Skeletal muscle satellite cell (primary cell): Measurements from ENCODE around the gene EXOSC2.
A peak's percentile ranks its signal among the peaks of the same experiment; 100 is the strongest.

Experiments used
- H3K27me3 ChIP-seq: 2 replicates; pipeline ENCODE4 v1.7.0; 2013; ENCODE audit warnings: low read length; ENCODE audit not compliant: control insufficient read depth, insufficient read depth
- H3K36me3 ChIP-seq: 2 replicates; pipeline ENCODE4 v1.7.0; 2013; ENCODE audit warnings: mild to moderate bottlenecking, control low read depth, low read length; ENCODE audit not compliant: insufficient read depth
- H3K4me1 ChIP-seq: 2 replicates; pipeline ENCODE4 v1.7.0; 2013; ENCODE audit warnings: low read length; ENCODE audit not compliant: control insufficient read depth, insufficient read depth
- H3K4me2 ChIP-seq: 2 replicates; pipeline ENCODE4 v1.7.0; 2013; ENCODE audit warnings: mild to moderate bottlenecking, low read length
- H3K4me3 ChIP-seq: 2 replicates; pipeline ENCODE4 v1.7.0; 2013; ENCODE audit warnings: low read length
- H3K9ac ChIP-seq: 2 replicates; pipeline ENCODE4 v1.7.0; 2013; ENCODE audit warnings: mild to moderate bottlenecking, low read depth, low read length, moderate library complexity
- H3K9me3 ChIP-seq: replicated peaks from 2 replicates; pipeline ENCODE4 v1.7.0; 2013; ENCODE audit warnings: mild to moderate bottlenecking, control low read depth, low read length

Gene EXOSC2

DNA sequence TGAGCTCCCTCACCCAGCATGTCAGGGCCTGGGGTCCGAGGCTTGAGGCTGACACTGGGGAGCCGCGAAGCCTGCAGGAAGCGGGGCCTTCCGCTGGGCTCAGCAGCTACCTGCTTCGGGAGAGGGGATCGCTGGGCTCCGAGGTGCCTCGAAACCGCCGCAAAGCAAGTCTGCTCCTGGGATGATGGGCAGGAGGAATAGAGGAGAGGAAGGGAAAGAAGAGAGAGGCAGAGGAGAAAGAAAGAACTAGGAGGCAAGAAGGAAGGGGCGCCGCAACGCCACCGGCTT lies 30.7 kb upstream of the EXOSC2 start:
- peaks cover 3% of the 10 kb centered on the region for H3K4me1 ChIP-seq
- H3K27me3 ChIP-seq = peaks cover 91% of the 10 kb centered on the region

DNA sequence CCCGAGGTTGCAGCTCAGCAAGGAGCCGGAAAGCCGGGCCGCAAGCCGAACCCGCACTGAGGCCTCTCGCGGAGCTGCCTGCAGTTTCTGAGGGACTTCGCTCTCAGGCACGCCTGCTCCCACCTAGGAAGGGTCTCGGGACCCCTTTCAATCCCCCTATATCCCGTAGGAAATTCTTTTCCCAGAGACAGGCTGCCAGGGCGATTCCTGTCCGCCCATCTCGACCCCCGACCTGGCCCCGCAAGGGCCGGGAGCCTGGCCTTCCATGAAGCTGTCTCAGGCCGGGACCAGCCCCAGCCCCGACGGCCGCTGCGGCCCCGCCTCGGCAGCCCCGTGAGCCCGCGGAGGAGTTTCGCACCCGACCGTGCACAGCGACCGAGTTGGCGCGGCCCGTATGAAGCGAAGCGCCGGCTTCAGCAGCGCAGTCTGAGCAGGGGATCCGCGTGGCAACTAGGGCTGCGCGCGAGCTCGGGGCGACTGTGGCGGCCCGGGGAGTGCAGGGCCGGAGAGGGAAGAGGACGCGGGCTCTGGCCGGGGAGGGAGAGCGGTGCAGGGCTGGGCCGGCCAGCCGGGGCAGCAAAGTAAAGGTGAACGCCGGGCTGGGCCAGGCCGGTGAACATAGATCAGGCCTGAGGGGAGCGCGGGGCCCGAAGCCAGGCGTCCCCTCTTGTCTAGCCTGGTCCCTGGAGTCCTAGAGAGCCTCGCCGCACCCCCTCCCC lies 30.2 kb upstream of the EXOSC2 start:
- Histone ChIP-seq H3K27me3 (peaks cover 91% of the 10 kb centered on the region), H3K9ac (no peak overlapping the region), H3K36me3 (no peaks in the 10 kb centered on the region), H3K9me3 (no peaks in the 10 kb centered on the region), H3K4me2 (no peak overlapping the region), H3K4me3 (no peak overlapping the region), H3K4me1 (peaks cover 3% of the 10 kb centered on the region)

More for the DNA sequence above, 30.7 kb upstream of the EXOSC2 start:
- Histone ChIP-seq H3K9me3 (no peaks in the 10 kb centered on the region), H3K4me2 (no peak overlapping the region), H3K4me3 (no peak overlapping the region), H3K9ac (no peak overlapping the region), H3K36me3 (no peaks in the 10 kb centered on the region)

DNA sequence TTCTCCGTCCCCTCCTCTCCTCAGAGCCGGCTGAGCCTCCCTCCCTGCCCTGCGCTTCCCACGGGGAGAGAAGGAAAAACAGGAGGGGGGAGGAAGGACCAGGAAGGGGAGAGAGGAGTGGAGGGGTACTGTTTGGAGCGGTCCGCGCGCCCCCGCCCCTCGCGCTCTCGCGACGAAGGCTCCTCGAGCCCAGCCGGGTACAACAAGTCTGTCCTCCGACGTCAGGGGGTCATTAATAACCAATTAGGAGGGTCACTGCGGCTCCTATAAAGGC lies 29.7 kb upstream of the EXOSC2 start:
- no peak overlapping the region for H3K9ac ChIP-seq
- no peak overlapping the region for H3K4me3 ChIP-seq
- no peaks in the 10 kb centered on the region for H3K36me3 ChIP-seq
- peaks cover 90% of the 10 kb centered on the region for H3K27me3 ChIP-seq
- no peaks in the 10 kb centered on the region for H3K9me3 ChIP-seq
- H3K4me1 ChIP-seq = peaks cover 3% of the 10 kb centered on the region
- H3K4me2 ChIP-seq = no peak overlapping the region

DNA sequence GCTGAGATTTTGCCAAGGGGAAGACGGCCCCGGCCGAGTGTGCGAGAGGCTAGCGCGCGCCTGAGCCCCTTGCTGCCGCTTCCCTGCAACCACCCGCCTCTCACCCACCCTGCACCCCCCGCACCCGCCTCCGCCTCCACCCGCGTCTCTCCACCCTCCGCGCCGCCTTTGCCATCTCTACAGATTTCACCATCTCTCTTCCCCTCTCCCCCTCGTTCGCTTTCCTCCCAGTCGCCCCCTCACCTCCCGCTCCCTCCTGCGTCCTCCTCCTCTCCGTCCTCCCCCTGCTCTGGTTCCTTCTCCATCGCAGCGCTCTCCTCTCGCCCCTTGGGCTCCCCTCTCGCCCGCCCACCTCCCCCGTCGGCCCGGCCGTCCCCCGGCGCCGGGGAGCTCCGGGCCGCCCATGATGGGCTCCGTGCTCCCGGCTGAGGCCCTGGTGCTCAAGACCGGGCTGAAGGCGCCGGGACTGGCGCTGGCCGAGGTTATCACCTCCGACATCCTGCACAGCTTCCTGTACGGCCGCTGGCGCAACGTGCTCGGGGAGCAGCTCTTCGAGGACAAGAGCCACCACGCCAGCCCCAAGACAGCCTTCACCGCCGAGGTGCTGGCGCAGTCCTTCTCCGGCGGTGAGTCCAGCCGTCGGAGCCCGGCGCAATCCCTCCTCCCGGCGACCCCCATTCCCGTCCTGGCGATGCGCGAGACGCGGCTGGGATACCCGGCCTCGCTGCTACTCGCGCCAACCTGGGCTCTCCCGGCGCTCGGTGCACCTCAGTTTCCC lies 29.1 kb upstream of the EXOSC2 start, which contains the start of gene PRDM12:
PRDM12 (plus strand) TSS at position 344 of the 778 bp plus-strand sequence; CDS start at position 404, 60 bp downstream.
- H3K4me1 ChIP-seq = peaks cover 3% of the 10 kb centered on the region
- no peaks in the 10 kb centered on the region for H3K9me3 ChIP-seq
- no peaks in the 10 kb centered on the region for H3K36me3 ChIP-seq
- H3K9ac ChIP-seq = no peak within 1 kb of the TSS
- no peak within 1 kb of the TSS for H3K4me3 ChIP-seq
- H3K4me2 ChIP-seq = peak within 1 kb of the TSS; percentile 45
- H3K27me3 ChIP-seq = peaks cover 85% of the 10 kb centered on the region

DNA sequence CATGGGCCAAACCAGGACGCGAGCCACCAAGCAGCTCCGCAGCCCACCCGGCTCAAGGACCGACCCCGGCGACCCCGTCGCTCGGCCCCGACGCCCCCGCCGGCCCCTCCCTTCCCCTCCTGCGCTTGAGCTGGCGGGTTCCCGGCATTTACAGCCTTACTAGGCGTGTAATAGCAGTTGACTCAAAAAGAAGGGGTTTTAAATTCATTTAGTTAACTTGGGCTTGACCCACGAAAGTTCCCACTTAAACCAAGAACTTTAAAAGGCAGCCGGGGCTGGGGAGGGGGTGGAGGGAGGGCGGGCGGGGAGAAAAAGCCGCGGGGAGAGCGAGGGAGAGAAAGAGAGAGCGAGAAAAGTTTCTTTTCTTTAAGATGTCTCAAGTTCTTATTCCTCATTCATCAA lies 28.6 kb upstream of the EXOSC2 start:
- Histone ChIP-seq H3K27me3 (peaks cover 81% of the 10 kb centered on the region), H3K4me1 (peaks cover 3% of the 10 kb centered on the region), H3K4me3 (no peak overlapping the region)

DNA sequence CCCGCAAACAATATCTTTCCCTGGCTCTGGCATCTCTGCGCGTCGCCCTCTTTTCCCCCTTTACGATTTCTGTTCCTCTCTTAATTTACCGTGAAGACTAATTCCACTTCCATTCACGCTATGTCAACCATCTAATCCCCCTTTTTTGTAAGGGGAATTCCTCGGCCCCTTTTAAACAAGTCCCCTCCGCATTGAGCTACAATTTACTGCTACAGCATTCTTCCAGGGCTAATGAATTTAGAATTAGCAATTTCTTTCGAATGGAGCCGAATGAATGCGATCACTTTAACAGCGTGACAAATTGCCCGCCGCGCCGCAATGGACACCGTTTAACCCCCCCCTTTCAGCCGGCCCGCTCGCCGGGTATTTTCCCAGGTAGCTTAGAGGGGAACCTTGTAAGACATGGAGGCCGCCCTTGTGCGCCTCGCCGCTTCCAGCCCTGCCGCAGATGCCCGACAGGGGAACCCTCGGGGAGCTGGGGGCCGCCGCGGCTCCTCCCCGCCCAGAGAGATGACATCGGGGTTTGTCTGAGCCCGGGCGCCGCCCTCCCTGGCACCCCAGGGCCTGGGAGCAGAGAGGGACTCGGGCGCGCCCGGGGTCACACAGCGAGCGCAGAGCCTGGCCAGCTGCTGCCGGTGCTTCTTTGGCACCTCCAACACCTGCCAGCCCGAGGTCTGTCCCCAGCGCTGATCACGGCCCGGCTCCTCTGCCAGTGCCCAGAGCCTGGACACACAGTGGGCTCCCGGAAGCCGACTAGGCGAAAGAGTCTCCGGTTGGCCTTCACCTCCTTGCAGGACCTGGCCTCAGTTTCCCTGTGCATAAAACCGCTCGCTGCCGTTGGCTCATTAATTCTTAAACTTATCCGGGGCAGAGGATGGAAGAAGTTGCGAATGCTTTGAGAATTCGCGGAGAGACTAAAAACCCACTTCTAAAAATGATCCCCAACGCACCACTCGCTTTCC lies 27.9 kb upstream of the EXOSC2 start:
- H3K9me3 ChIP-seq = no peaks in the 10 kb centered on the region
- H3K9ac ChIP-seq = no peak overlapping the region
- H3K4me1 ChIP-seq = peaks cover 3% of the 10 kb centered on the region
- no peak overlapping the region for H3K4me2 ChIP-seq
- H3K27me3 ChIP-seq = peaks cover 75% of the 10 kb centered on the region
- H3K36me3 ChIP-seq = no peaks in the 10 kb centered on the region
- H3K4me3 ChIP-seq = no peak overlapping the region

More for the DNA sequence above, 28.6 kb upstream of the EXOSC2 start:
- no peaks in the 10 kb centered on the region for H3K36me3 ChIP-seq
- no peak overlapping the region for H3K9ac ChIP-seq
- H3K9me3 ChIP-seq = no peaks in the 10 kb centered on the region
- peak overlapping the region; percentile 45 for H3K4me2 ChIP-seq

DNA sequence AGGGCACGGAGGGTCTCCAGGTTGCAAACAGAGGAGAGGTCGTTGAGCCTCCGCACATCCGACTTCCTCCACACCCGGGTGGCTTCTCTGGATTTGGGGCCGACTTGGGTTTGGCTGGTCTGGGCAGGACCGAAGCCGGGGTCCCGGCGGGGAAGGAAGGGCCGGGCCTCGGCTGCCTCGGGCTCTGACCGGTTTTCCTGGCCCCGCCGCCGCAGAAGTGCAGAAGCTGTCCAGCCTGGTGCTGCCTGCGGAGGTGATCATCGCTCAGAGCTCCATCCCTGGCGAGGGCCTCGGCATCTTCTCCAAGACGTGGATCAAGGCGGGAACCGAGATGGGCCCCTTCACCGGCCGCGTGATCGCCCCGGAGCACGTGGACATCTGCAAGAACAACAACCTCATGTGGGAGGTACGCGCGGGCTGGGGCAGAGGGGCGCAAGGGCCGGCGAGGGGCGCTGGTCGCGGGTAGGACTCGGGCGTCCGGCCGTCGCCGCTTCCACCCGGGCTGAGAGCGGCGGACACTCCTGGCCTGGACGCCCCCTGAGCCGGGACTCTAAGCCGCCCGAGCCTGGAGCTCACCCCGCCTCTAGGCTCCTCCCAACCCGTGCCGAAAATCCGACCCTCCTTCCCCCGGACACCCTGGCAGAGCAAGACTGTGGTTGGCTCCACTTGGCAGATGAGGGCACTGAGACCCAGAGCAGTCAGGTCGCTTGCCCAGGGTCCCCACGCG lies 27.0 kb upstream of the EXOSC2 start:
- no peaks in the 10 kb centered on the region for H3K36me3 ChIP-seq
- H3K9me3 ChIP-seq = no peaks in the 10 kb centered on the region
- peaks cover 66% of the 10 kb centered on the region for H3K27me3 ChIP-seq
- no peak overlapping the region for H3K4me2 ChIP-seq
- H3K4me1 ChIP-seq = no peaks in the 10 kb centered on the region
- H3K4me3 ChIP-seq = no peak overlapping the region
- no peak overlapping the region for H3K9ac ChIP-seq

DNA sequence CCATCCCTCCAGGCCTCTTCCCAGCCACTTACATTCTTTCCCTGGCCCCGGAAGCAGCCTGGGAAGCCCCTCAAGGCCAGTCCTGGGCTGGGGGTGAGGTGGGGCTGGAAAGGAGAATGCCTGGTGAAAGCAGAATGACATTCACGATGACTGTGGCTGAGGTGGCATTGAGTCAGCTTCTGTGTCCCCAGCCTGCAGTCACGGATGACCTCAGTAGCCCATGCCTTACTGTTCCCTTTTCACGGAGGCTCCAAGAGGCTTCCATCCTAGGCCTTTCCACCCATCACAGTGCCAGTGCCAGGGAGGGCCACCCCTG lies 26.5 kb upstream of the EXOSC2 start:
- Histone ChIP-seq H3K9me3 (no peaks in the 10 kb centered on the region), H3K4me1 (no peaks in the 10 kb centered on the region), H3K9ac (no peak overlapping the region), H3K27me3 (peaks cover 61% of the 10 kb centered on the region), H3K36me3 (no peaks in the 10 kb centered on the region), H3K4me3 (no peak overlapping the region), H3K4me2 (no peak overlapping the region)

DNA sequence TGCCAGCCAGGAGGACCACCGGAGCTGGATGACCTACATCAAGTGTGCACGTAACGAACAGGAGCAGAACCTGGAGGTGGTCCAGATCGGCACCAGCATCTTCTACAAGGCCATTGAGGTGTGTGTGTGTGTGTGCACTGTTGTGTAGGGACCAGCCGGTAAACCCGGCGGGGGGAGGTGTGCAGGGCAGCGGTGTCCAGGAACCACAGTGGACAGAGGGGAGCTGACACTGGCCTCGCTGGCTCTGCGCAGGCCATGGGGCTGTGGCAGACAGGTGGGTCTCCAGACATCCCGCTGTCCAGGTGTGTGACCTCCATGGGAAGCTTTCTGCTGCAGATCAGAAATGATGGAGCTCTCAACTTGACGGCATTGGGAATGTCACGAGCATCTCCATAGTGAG lies 25.4 kb upstream of the EXOSC2 start:
- Histone ChIP-seq H3K4me3 (no peak overlapping the region), H3K27me3 (peaks cover 50% of the 10 kb centered on the region), H3K36me3 (no peaks in the 10 kb centered on the region), H3K4me1 (peaks cover 9% of the 10 kb centered on the region), H3K4me2 (no peak overlapping the region), H3K9me3 (no peaks in the 10 kb centered on the region), H3K9ac (no peak overlapping the region)

DNA sequence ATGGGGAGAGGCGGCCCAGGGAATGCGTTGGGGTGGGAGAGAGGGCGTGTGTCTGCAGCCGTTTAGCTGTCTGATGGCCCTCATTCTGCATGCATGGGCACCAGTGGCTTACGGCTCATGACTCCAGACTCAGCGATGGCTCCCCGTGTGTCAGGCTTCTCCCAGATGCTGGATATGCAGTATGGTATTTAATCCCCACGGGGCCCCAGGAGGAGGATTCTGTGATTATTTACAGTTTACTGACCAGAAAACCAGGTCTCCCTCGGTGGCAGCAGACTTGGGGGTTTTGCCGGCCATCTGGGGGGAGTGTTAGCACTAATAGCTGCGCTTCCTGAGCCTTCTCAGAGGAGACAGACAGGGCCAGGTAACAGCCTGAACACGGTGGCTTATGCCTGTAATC lies 24.9 kb upstream of the EXOSC2 start:
- Histone ChIP-seq H3K4me2 (no peak overlapping the region), H3K27me3 (peaks cover 45% of the 10 kb centered on the region)

DNA sequence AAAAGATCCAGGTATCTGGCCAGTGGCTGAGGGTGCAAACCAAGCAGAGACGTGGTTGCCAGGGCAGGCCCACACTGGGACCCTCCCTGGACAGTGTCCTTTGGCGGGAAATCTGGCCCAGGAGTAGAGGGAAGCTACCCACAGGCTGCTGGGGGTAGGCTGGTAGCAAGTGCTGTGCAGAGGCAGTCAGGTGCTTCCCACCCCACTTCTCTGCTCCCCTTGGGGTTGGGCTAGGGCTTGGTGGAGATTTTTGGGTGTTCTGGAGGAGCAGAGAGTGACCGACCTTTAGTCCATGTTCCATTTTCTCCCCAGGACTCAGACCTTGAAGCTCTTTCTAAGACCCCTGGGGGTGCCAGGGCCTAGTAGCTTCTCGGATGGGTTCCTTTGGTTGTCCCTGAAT lies 23.6 kb upstream of the EXOSC2 start:
- no peaks in the 10 kb centered on the region for H3K36me3 ChIP-seq
- H3K9me3 ChIP-seq = no peaks in the 10 kb centered on the region
- peaks cover 32% of the 10 kb centered on the region for H3K27me3 ChIP-seq

More for the DNA sequence above, 24.9 kb upstream of the EXOSC2 start:
- Histone ChIP-seq H3K36me3 (no peaks in the 10 kb centered on the region), H3K4me3 (no peak overlapping the region), H3K9me3 (no peaks in the 10 kb centered on the region), H3K4me1 (peaks cover 12% of the 10 kb centered on the region), H3K9ac (no peak overlapping the region)

More for the DNA sequence above, 23.6 kb upstream of the EXOSC2 start:
- Histone ChIP-seq H3K4me1 (peaks cover 12% of the 10 kb centered on the region), H3K9ac (no peak overlapping the region), H3K4me3 (no peak overlapping the region), H3K4me2 (no peak overlapping the region)
